Smooth muscle cell (in vitro differentiated cells): Measurements from ENCODE around the gene POMT2. TPM values are rescaled to one million over a fixed set of nuclear protein-coding genes. Genes with fewer than 3 reads are reported as not detected.

Source experiments
- DNase-seq: peaks from one replicate; lab custom pipeline; 2025; ENCODE audit not compliant: unreplicated experiment; lab: John Stamatoyannopoulos, UW
- H2AFZ ChIP-seq: fragments of 200-600 bp; sonication (generic); 2 replicates; pipeline ENCODE4 v1.6.0; 2016; ENCODE audit warnings: antibody characterized with exemption, low read depth, mild to moderate bottlenecking
- H3F3A ChIP-seq: fragments of 200-600 bp; sonication (generic); 2 replicates; pipeline ENCODE4 v1.6.0; 2017; ENCODE audit warnings: antibody characterized with exemption, low read depth
- H3K27ac ChIP-seq: fragments of 200-600 bp; sonication (generic); 2 replicates; pipeline ENCODE4 v1.5.1; 2016; ENCODE audit warnings: low read depth, mild to moderate bottlenecking
- H3K27me3 ChIP-seq: fragments of 200-600 bp; sonication (generic); 2 replicates; pipeline ENCODE4 v1.6.1; 2016; ENCODE audit warnings: low read depth, mild to moderate bottlenecking
- H3K36me3 ChIP-seq: fragments of 200-600 bp; sonication (generic); 2 replicates; pipeline ENCODE4 v1.5.1; 2016; ENCODE audit warnings: low read depth
- H3K4me1 ChIP-seq: fragments of 200-600 bp; sonication (generic); 2 replicates; pipeline ENCODE4 v1.5.1; 2016; ENCODE audit warnings: low read depth
- H3K4me2 ChIP-seq: fragments of 200-600 bp; sonication (generic); 2 replicates; pipeline ENCODE4 v1.6.0; 2016; ENCODE audit warnings: mild to moderate bottlenecking
- H3K4me3 ChIP-seq: fragments of 200-600 bp; sonication (generic); 2 replicates; pipeline ENCODE4 v1.5.1; 2016; ENCODE audit warnings: mild to moderate bottlenecking
- H3K79me2 ChIP-seq: fragments of 200-600 bp; sonication (generic); 2 replicates; pipeline ENCODE4 v1.6.0; 2016; ENCODE audit warnings: low read depth, mild to moderate bottlenecking
- H3K9ac ChIP-seq: fragments of 200-600 bp; sonication (generic); 2 replicates; pipeline ENCODE4 v1.6.0; 2016; ENCODE audit warnings: low read depth
- H3K9me3 ChIP-seq: fragments of 200-600 bp; sonication (generic); replicated peaks from 2 replicates; pipeline ENCODE4 v1.5.1; 2016; ENCODE audit warnings: low read depth
- H4K20me1 ChIP-seq: fragments of 200-600 bp; sonication (generic); 2 replicates; pipeline ENCODE4 v1.6.0; 2016; ENCODE audit warnings: low read depth
- WGBS: methylation state at CpG from one replicate; pipeline ENCODE4 v1.1.7; 2016; ENCODE audit warnings: low lambda C conversion rate; 5-methylcytosine and 5-hydroxymethylcytosine counted together
- polyA plus RNA-seq: library from polyadenylated mRNA; unstranded; fragments of >200 nt; fragmentation: Nextera tagmentation; extraction: Ambion mirVana; gene quantifications from 2 replicates; pipeline ENCODE4 v1.2.1, GENCODE V29; 2016
- total RNA-seq: library from RNA; depleted of rRNA; stranded (reverse); fragments of >200 nt; gene quantifications from 2 replicates; pipeline ENCODE4 v1.2.3, GENCODE V29; 2014
- TF ChIP-seq, protein P1 (sequence below): fragments of 200-600 bp; sonication (generic); IDR thresholded peaks from 2 replicates; pipeline ENCODE4 v1.5.1; 2017; ENCODE audit warnings: borderline replicate concordance, mild to moderate bottlenecking, antibody characterized with exemption; ENCODE audit not compliant: insufficient read depth, poor library complexity, severe bottlenecking

Gene POMT2
- total and polyA plus RNA-seq, 2 experiments from 2014 or later, result 15.9 to 39.8 TPM

DNA sequence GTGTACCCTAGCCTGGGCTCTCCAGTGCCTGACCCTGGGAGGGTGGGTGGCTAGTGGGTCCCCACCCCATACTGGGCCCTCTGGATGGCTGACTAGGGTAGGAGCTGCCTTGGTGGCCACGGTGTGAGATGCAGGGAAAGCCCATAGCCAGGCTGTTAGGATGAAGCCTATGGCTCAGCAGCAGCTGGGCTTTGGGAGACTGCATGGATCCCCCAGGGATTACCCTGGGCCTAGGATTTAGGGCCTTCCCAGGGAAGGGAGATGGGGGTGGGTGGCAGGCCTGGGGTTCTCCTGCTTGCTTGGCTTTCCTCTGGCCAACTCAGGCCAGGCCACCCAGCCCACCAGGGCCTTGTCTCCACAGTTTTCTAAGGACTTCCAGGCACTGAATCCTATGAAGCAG lies 6.4 kb upstream of the POMT2 start:
- 100% methylated on average over 1 of the region's 1 CpG for WGBS
- DNase-seq, result no peak

DNA sequence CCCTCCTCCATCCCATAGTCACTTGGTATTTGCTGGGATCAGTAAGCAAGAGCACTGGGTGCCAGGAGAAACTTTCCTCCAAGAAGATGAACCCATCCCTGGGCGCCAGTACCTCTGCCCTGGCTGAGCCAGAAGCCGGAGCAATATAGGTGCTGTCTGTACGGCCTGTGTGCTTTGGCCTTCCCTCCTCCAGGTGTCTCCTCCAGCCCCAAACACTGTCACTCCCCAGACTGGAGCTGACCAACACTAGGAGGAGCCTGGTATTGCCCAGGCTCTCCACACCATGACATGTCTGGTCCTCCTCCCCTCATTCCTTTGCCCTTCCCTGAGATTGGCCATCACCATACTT lies 5.0 kb upstream of the POMT2 start:
- H3K4me3 ChIP-seq, result no peak overlapping the region
- no peaks in the 10 kb centered on the region for H3K79me2 ChIP-seq
- DNase-seq, result no peak
- peaks cover 5% of the 10 kb centered on the region for H3K4me1 ChIP-seq
- no peak overlapping the region for H3K9ac ChIP-seq
- H3K4me2 ChIP-seq, result no peak overlapping the region
- no peaks in the 10 kb centered on the region for H3K27me3 ChIP-seq
- H3K27ac ChIP-seq, result no peak overlapping the region
- no peak overlapping the region for H2AFZ ChIP-seq
- no peaks in the 10 kb centered on the region for H3K36me3 ChIP-seq
- no peaks in the 10 kb centered on the region for H4K20me1 ChIP-seq
- WGBS, result 91% methylated on average over 3 of the region's 3 CpGs
- no peaks in the 10 kb centered on the region for H3F3A ChIP-seq
- TF ChIP-seq, protein P1, sequence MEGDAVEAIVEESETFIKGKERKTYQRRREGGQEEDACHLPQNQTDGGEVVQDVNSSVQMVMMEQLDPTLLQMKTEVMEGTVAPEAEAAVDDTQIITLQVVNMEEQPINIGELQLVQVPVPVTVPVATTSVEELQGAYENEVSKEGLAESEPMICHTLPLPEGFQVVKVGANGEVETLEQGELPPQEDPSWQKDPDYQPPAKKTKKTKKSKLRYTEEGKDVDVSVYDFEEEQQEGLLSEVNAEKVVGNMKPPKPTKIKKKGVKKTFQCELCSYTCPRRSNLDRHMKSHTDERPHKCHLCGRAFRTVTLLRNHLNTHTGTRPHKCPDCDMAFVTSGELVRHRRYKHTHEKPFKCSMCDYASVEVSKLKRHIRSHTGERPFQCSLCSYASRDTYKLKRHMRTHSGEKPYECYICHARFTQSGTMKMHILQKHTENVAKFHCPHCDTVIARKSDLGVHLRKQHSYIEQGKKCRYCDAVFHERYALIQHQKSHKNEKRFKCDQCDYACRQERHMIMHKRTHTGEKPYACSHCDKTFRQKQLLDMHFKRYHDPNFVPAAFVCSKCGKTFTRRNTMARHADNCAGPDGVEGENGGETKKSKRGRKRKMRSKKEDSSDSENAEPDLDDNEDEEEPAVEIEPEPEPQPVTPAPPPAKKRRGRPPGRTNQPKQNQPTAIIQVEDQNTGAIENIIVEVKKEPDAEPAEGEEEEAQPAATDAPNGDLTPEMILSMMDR, result no peak
- no peaks in the 10 kb centered on the region for H3K9me3 ChIP-seq

More for the DNA sequence above, 6.4 kb upstream of the POMT2 start:
- Histone ChIP-seq H3K9me3 (no peaks in the 10 kb centered on the region), H3K4me2 (no peak overlapping the region), H4K20me1 (no peaks in the 10 kb centered on the region), H2AFZ (no peak overlapping the region), H3K4me3 (no peak overlapping the region), H3K27ac (no peak overlapping the region), H3K36me3 (no peaks in the 10 kb centered on the region), H3F3A (no peaks in the 10 kb centered on the region), H3K27me3 (no peaks in the 10 kb centered on the region), H3K4me1 (peaks cover 2% of the 10 kb centered on the region), H3K79me2 (no peaks in the 10 kb centered on the region), H3K9ac (no peak overlapping the region)
- TF ChIP-seq, protein P1, result no peak

DNA sequence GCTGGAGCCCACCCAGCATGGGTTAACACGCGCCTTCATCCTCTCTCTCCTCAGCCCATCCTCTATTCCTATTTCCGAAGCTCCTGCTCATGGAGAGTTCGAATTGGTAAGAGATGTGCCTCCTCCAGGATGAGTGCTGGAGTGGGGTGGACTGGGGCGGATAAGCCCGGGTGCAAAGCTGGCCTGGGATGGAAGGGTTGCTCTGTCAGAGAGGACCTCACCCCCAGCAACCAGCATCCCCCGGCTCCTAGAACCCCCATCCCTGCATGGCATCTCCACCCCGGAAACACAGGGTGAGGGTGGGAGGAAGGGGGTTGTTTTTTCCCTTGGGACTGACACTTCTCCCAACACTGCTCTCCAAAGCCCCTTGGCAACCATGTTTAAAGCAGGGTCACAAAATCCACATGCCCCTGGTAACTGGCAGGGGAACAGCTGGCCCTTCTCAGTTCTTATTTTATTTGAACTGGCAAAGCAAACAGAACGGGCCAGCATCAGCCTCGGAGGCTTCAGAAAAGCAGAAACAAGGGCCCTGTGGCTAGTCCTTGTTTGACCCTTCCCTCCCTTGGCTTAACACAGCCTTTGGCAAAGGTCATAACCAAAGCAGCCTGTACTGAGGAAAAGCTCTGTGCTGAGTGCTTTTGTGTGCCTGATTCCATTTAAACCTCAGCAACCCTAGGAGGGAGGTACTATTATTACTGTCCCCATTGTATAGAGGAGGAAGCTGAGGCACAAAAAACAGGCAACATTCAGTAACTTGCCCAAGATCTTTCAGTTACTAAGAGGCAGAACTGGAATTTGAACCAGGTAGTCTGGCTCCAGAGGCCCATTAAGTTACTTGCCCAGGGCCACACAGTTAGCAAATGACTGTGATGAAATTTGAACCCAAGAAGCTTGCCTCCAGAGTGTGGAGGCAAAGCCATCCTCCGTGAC lies 4.4 kb upstream of the POMT2 start:
- Histone ChIP-seq H3K79me2 (no peaks in the 10 kb centered on the region), H3K36me3 (no peaks in the 10 kb centered on the region), H2AFZ (no peak overlapping the region), H3K27ac (no peak overlapping the region), H3K4me3 (no peak overlapping the region), H3K9me3 (no peaks in the 10 kb centered on the region), H3F3A (peaks cover 3% of the 10 kb centered on the region), H3K4me2 (no peak overlapping the region), H4K20me1 (no peaks in the 10 kb centered on the region), H3K4me1 (peaks cover 5% of the 10 kb centered on the region), H3K9ac (no peak overlapping the region), H3K27me3 (no peaks in the 10 kb centered on the region)
- 89% methylated on average over 11 of the region's 11 CpGs for WGBS
- no peak for DNase-seq
- TF ChIP-seq, protein P1, result no peak
